ENCODE results near the gene CEBPZ. TPM values are rescaled to one million over a fixed set of nuclear protein-coding genes. Genes with fewer than 3 reads are reported as not detected.
"Not testable (repeated sequence)": the region's sequence is repeated elsewhere in the genome, so short reads cannot be mapped to it uniquely, and the experiment has no call there.

CEBPZ gene
- total RNA-seq, 1 donor from 2014 or later: 47.7 TPM

DNA sequence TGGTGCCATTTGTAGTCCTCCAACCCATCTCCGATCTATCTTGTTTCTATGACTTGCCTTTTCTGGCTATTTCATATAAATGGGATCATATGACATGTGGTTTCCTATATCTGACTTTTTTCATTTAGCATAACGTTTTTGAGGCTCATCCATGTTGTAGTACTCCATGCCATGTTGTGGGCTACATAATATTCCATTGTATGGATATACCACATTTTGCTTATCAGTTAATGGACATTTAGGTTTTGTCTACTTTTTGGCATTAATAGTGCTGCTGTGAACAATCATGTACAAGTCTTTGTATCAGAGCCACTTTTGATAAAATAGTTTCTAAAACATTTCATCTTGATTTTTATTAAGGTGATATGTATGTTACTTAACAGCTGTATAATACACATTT, 27.7 kb downstream of the CEBPZ start:
- intact Hi-C loops (cut with DNase I): no loop called here
- Histone ChIP-seq H3K36me3 (peaks cover 78% of the 10 kb centered on the region), H3K27ac (no peak overlapping the region)

DNA sequence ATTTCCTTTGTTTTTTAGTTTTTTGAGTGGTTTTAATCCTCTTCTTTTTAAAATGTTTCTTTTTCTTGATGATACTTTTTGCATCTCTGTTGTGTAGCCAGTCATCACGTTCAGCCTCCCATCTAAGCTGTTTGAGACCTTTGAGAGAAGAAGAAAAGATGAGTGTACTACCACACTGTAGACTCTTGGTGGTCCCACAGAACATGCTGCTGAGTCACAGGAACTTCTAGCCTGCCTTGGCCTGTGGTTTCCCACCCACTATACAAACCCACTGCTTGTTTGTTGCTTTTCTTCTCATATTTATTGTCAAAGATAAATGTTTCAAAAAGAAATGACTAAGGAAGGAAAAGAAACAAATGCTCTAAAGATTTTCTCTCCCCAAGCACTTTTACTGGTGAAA, 29.6 kb downstream of the CEBPZ start:
- H3K9me3 ChIP-seq: no peaks in the 10 kb centered on the region
- H3K36me3 ChIP-seq: peaks cover 68% of the 10 kb centered on the region
- no peak overlapping the region for H3K4me3 ChIP-seq
- ATAC-seq (no peak), DNase-seq (no peak)
- no peaks in the 10 kb centered on the region for H3K27me3 ChIP-seq
- intact Hi-C loops (cut with DNase I): no loop called here
- TF ChIP-seq, protein P1, sequence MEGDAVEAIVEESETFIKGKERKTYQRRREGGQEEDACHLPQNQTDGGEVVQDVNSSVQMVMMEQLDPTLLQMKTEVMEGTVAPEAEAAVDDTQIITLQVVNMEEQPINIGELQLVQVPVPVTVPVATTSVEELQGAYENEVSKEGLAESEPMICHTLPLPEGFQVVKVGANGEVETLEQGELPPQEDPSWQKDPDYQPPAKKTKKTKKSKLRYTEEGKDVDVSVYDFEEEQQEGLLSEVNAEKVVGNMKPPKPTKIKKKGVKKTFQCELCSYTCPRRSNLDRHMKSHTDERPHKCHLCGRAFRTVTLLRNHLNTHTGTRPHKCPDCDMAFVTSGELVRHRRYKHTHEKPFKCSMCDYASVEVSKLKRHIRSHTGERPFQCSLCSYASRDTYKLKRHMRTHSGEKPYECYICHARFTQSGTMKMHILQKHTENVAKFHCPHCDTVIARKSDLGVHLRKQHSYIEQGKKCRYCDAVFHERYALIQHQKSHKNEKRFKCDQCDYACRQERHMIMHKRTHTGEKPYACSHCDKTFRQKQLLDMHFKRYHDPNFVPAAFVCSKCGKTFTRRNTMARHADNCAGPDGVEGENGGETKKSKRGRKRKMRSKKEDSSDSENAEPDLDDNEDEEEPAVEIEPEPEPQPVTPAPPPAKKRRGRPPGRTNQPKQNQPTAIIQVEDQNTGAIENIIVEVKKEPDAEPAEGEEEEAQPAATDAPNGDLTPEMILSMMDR (IDR thresholded peaks at IDR 0.05): no peak
- H3K27ac ChIP-seq: no peak overlapping the region
- H3K4me1 ChIP-seq: peaks cover 12% of the 10 kb centered on the region

More for the DNA sequence above, 27.7 kb downstream of the CEBPZ start:
- TF ChIP-seq, protein P1 (IDR thresholded peaks at IDR 0.05): no peak
- DNase-seq (no peak), ATAC-seq (no peak)
- Histone ChIP-seq H3K9me3 (no peaks in the 10 kb centered on the region), H3K27me3 (no peaks in the 10 kb centered on the region), H3K4me1 (no peaks in the 10 kb centered on the region), H3K4me3 (no peak overlapping the region)

GRCh38 chr2:37201208-37201607, 30.2 kb downstream of the CEBPZ start:
- ATAC-seq: no peak
- intact Hi-C loops (cut with DNase I): no loop called here

GRCh38 chr2:37198681-37199065, 32.7 kb downstream of the CEBPZ start:
- Histone ChIP-seq H3K4me3 (no peak overlapping the region), H3K9me3 (no peaks in the 10 kb centered on the region), H3K4me1 (peaks cover 12% of the 10 kb centered on the region), H3K36me3 (peaks cover 40% of the 10 kb centered on the region), H3K27me3 (no peaks in the 10 kb centered on the region), H3K27ac (no peak overlapping the region)
- ATAC-seq: no peak
- TF ChIP-seq, protein P1 (IDR thresholded peaks at IDR 0.05): no peak
- intact Hi-C loops (cut with DNase I): no loop called here
- DNase-seq: no peak

More at GRCh38 chr2:37201208-37201607, 30.2 kb downstream of the CEBPZ start:
- Histone ChIP-seq H3K36me3 (peaks cover 62% of the 10 kb centered on the region), H3K27me3 (no peaks in the 10 kb centered on the region), H3K27ac (no peak overlapping the region), H3K4me3 (no peak overlapping the region), H3K9me3 (no peaks in the 10 kb centered on the region), H3K4me1 (peaks cover 12% of the 10 kb centered on the region)
- TF ChIP-seq, protein P1 (IDR thresholded peaks at IDR 0.05): no peak
- no peak for DNase-seq

DNA sequence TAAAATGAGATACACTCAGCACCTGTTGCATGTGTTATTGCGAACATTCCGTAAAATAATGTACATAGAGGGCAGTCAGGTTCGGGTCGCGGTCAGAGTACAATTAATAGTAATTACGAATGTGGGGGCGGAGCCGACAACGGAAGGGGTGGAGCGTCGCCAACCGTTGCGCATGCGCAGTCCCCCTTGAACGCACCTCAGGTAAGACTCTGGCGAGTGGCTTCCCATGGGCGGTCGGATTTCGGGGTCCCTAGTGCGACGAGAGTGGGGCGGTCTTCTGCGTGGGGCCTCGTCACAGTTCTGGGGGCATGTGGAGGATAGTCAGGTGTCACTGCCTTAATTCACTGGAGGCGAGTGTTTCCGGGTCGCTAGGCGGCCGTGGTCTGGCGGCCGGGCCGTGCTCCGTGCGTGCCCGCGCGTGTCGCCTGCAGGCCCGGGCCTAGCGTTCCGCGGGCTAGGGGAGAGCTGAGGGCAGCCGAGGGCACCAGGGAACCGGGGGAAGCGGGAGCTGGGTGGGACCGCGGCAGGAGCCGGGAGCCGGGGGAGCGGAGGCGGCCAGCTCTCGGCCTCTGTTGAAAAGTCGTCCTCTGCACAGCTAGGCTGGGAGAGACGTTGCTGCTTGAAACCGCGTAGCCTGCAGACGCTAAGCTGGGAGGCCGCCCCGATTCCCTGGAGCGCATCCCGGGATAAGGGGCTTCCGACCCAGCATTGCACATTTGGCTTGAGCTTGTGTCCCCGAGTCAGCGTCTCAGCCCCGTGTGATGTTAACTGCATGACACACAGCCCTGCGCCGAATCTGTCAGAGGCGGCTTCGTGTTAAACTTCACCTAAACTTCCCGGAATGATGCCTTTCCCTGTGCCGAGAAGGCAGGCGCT, 34.8 kb downstream of the CEBPZ start, which contains the start of gene CEBPZOS:
Gene CEBPZOS, plus strand, starts transcription at position 177 of the 876 bp plus-strand sequence. CDS start 3,209 bp downstream, outside the sequence.
- Histone ChIP-seq H3K36me3 (peaks cover 19% of the 10 kb centered on the region), H3K27me3 (no peaks in the 10 kb centered on the region), H3K27ac (peak within 1 kb of the TSS; percentile 90), H3K4me1 (peaks cover 12% of the 10 kb centered on the region), H3K4me3 (peak within 1 kb of the TSS; percentile 90), H3K9me3 (no peaks in the 10 kb centered on the region)
- intact Hi-C loops (cut with DNase I): no loop called here
- peak; percentile 93 for DNase-seq
- TF ChIP-seq, protein P1 (IDR thresholded peaks at IDR 0.05): no peak
- ATAC-seq: peak; percentile 95

GRCh38 chr2:37195862-37196319, 35.5 kb downstream of the CEBPZ start:
- intact Hi-C loops (cut with DNase I); DNase-seq; H3K27me3 ChIP-seq; ATAC-seq; H3K9me3 ChIP-seq: not testable (repeated sequence)
- peak overlapping the region; percentile 90 for H3K4me3 ChIP-seq
- peaks cover 12% of the 10 kb centered on the region for H3K4me1 ChIP-seq
- peak overlapping the region; percentile 90 for H3K27ac ChIP-seq
- peaks cover 12% of the 10 kb centered on the region for H3K36me3 ChIP-seq

All from upper lobe of right lung (tissue), 1 donor.